K562 (cell line): ENCODE results near the gene BBS1. TPM values are rescaled to one million over a fixed set of nuclear protein-coding genes. Genes with fewer than 3 reads are reported as not detected.

Experiments used
- GTF2E2 ChIP-seq: fragments of 200-800 bp; sonication (Bioruptor generic); IDR thresholded peaks from 2 replicates; pipeline ENCODE4 v1.6.1; 2016; ENCODE audit warnings: missing genetic modification characterization, missing compliant biosample characterization
- GTF2F1 ChIP-seq: IDR thresholded peaks from 2 replicates; pipeline ENCODE4 v1.6.1; 2011; ENCODE audit warnings: low read depth, low read length, improper control_type of control experiment
- NR3C1 ChIP-seq: sonication (generic); formaldehyde crosslinking; IDR thresholded peaks from 2 replicates; pipeline ENCODE4 v1.8.1; 2022; ENCODE audit warnings: missing genetic modification reagents
- PCBP2 ChIP-seq: fragments of 200-400 bp; formaldehyde crosslinking; IDR thresholded peaks from 2 replicates; pipeline ENCODE4 v1.6.1; 2018; ENCODE audit warnings: low read length, low read depth, mild to moderate bottlenecking, moderate library complexity; ENCODE audit not compliant: poor library complexity, severe bottlenecking
- POLR2B ChIP-seq: fragments of 450-650 bp; IDR thresholded peaks from 2 replicates; pipeline ENCODE4 v1.6.1; 2018; ENCODE audit warnings: low read depth; ENCODE audit not compliant: partially characterized antibody
- RHOXF2B ChIP-seq: fragments of 250-450 bp; sonication (Bioruptor Pico); conservative IDR thresholded peaks from 2 replicates; pipeline ENCODE4 v1.5.1; 2021
- SREBF2 ChIP-seq: sonication (generic); formaldehyde crosslinking; IDR thresholded peaks from 2 replicates; pipeline ENCODE4 v1.4.0; 2020; ENCODE audit warnings: mild to moderate bottlenecking, missing genetic modification reagents
- TARDBP ChIP-seq: fragments of 450-650 bp; IDR thresholded peaks from 2 replicates; pipeline ENCODE4 v1.6.1; 2016
- ZNF311 ChIP-seq: fragments of 250-450 bp; sonication (Bioruptor Pico); IDR thresholded peaks from 2 replicates; pipeline ENCODE4 v1.4.0; 2020; ENCODE audit warnings: mild to moderate bottlenecking, moderate library complexity
- polyA plus RNA-seq, 8 experiments: library from polyadenylated mRNA; depleted of rRNA in 4 of 8; stranded (reverse) in 5 of 8; unstranded in 3 of 8; fragments of >200 nt; fragmentation: Nextera tagmentation in 2 of 8; fragmentation: Illumina TruSeq in 1 of 8; extraction: Ambion mirVana in 2 of 8; extraction: Trizol in 1 of 8; gene quantifications; 2 replicates each; pipeline versions ENCODE4 v1.2.1 to v1.2.3, GENCODE V29; 2011 to 2014; ENCODE audit warnings: inconsistent platforms in 1 of 8, missing spikeins in 1 of 8
- total RNA-seq, 7 experiments: library from RNA; depleted of rRNA in 6 of 7; stranded (reverse); fragments of >200 nt in 6 of 7; fragmentation: Illumina TruSeq in 2 of 7; extraction: Trizol in 2 of 7; gene quantifications; 2 replicates each; pipeline versions ENCODE4 v1.2.1 to v1.2.3, GENCODE V29; 2011 to 2021; ENCODE audit warnings: low replicate concordance in 1 of 7
- TF ChIP-seq, protein P1 (sequence below): sonication (generic); formaldehyde crosslinking; IDR thresholded peaks from 2 replicates; pipeline ENCODE4 v1.8.1; 2023; ENCODE audit warnings: mild to moderate bottlenecking, missing genetic modification reagents
- TF ChIP-seq, protein P2 (sequence below): sonication (generic); formaldehyde crosslinking; IDR thresholded peaks from 2 replicates; pipeline ENCODE4 v1.4.0; 2020; ENCODE audit warnings: mild to moderate bottlenecking, missing genetic modification reagents
- TF ChIP-seq, protein P3 (sequence below): fragments of 450-650 bp; IDR thresholded peaks from 2 replicates; pipeline ENCODE4 v1.6.1; 2016; ENCODE audit warnings: mild to moderate bottlenecking, moderate library complexity

BBS1 gene
- total and polyA plus RNA-seq, 9 of the 15 experiments (the other 6 are each of a cell fraction or from before 2014, with no cell fraction given): 9.0 to 19.8 (median 12.1) TPM

DNA sequence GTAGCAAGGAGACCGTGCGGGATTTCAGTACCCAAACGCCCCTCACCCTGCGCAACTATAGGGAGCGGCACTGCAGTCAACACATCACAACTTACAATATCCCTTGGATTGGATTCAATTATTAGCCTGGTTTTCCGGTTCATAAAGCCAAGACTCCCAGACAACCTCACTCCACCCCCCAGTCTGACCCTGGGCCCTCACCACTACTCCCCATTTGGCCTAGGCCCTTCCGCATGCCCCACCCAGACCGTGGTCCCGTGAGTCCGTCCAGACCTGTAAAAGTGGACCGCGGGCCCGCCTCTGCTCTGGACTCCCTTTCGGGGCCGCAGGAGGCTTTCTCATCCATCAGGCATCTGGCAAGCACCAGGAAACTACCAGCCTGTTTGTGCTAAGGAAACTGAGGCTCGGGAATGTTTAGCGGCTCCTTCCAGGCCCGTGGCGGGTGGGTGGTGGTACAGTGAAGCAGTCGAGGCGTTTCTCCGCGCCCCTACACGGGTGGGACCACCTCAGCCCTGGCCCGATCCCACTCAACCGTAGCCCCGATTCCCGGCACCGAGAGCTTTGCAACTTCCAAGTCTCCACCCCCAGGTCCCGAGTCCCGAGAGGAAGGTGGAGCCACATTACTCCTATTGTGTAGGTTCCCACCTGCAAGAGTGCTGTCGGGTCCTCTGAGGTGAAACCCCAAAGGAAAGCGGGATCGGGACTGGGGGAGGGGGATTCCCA lies 30.9 kb upstream of the BBS1 start (continued):
- TF ChIP-seq GTF2E2 (tag): peak; percentile 31
- 0 out of 2 replicates have a peak, but pooled peaks have one; percentile 18 for TF ChIP-seq TARDBP
- TF ChIP-seq, protein P1, sequence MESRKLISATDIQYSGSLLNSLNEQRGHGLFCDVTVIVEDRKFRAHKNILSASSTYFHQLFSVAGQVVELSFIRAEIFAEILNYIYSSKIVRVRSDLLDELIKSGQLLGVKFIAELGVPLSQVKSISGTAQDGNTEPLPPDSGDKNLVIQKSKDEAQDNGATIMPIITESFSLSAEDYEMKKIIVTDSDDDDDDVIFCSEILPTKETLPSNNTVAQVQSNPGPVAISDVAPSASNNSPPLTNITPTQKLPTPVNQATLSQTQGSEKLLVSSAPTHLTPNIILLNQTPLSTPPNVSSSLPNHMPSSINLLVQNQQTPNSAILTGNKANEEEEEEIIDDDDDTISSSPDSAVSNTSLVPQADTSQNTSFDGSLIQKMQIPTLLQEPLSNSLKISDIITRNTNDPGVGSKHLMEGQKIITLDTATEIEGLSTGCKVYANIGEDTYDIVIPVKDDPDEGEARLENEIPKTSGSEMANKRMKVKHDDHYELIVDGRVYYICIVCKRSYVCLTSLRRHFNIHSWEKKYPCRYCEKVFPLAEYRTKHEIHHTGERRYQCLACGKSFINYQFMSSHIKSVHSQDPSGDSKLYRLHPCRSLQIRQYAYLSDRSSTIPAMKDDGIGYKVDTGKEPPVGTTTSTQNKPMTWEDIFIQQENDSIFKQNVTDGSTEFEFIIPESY (CRISPR knock-in tag): 0 out of 2 replicates have a peak, but pooled peaks have one; percentile 19
- TF ChIP-seq, protein P2, sequence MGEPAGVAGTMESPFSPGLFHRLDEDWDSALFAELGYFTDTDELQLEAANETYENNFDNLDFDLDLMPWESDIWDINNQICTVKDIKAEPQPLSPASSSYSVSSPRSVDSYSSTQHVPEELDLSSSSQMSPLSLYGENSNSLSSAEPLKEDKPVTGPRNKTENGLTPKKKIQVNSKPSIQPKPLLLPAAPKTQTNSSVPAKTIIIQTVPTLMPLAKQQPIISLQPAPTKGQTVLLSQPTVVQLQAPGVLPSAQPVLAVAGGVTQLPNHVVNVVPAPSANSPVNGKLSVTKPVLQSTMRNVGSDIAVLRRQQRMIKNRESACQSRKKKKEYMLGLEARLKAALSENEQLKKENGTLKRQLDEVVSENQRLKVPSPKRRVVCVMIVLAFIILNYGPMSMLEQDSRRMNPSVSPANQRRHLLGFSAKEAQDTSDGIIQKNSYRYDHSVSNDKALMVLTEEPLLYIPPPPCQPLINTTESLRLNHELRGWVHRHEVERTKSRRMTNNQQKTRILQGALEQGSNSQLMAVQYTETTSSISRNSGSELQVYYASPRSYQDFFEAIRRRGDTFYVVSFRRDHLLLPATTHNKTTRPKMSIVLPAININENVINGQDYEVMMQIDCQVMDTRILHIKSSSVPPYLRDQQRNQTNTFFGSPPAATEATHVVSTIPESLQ (CRISPR knock-in tag): peak; percentile 74; the same call in 1 of the 2 replicates
- TF ChIP-seq, protein P3, sequence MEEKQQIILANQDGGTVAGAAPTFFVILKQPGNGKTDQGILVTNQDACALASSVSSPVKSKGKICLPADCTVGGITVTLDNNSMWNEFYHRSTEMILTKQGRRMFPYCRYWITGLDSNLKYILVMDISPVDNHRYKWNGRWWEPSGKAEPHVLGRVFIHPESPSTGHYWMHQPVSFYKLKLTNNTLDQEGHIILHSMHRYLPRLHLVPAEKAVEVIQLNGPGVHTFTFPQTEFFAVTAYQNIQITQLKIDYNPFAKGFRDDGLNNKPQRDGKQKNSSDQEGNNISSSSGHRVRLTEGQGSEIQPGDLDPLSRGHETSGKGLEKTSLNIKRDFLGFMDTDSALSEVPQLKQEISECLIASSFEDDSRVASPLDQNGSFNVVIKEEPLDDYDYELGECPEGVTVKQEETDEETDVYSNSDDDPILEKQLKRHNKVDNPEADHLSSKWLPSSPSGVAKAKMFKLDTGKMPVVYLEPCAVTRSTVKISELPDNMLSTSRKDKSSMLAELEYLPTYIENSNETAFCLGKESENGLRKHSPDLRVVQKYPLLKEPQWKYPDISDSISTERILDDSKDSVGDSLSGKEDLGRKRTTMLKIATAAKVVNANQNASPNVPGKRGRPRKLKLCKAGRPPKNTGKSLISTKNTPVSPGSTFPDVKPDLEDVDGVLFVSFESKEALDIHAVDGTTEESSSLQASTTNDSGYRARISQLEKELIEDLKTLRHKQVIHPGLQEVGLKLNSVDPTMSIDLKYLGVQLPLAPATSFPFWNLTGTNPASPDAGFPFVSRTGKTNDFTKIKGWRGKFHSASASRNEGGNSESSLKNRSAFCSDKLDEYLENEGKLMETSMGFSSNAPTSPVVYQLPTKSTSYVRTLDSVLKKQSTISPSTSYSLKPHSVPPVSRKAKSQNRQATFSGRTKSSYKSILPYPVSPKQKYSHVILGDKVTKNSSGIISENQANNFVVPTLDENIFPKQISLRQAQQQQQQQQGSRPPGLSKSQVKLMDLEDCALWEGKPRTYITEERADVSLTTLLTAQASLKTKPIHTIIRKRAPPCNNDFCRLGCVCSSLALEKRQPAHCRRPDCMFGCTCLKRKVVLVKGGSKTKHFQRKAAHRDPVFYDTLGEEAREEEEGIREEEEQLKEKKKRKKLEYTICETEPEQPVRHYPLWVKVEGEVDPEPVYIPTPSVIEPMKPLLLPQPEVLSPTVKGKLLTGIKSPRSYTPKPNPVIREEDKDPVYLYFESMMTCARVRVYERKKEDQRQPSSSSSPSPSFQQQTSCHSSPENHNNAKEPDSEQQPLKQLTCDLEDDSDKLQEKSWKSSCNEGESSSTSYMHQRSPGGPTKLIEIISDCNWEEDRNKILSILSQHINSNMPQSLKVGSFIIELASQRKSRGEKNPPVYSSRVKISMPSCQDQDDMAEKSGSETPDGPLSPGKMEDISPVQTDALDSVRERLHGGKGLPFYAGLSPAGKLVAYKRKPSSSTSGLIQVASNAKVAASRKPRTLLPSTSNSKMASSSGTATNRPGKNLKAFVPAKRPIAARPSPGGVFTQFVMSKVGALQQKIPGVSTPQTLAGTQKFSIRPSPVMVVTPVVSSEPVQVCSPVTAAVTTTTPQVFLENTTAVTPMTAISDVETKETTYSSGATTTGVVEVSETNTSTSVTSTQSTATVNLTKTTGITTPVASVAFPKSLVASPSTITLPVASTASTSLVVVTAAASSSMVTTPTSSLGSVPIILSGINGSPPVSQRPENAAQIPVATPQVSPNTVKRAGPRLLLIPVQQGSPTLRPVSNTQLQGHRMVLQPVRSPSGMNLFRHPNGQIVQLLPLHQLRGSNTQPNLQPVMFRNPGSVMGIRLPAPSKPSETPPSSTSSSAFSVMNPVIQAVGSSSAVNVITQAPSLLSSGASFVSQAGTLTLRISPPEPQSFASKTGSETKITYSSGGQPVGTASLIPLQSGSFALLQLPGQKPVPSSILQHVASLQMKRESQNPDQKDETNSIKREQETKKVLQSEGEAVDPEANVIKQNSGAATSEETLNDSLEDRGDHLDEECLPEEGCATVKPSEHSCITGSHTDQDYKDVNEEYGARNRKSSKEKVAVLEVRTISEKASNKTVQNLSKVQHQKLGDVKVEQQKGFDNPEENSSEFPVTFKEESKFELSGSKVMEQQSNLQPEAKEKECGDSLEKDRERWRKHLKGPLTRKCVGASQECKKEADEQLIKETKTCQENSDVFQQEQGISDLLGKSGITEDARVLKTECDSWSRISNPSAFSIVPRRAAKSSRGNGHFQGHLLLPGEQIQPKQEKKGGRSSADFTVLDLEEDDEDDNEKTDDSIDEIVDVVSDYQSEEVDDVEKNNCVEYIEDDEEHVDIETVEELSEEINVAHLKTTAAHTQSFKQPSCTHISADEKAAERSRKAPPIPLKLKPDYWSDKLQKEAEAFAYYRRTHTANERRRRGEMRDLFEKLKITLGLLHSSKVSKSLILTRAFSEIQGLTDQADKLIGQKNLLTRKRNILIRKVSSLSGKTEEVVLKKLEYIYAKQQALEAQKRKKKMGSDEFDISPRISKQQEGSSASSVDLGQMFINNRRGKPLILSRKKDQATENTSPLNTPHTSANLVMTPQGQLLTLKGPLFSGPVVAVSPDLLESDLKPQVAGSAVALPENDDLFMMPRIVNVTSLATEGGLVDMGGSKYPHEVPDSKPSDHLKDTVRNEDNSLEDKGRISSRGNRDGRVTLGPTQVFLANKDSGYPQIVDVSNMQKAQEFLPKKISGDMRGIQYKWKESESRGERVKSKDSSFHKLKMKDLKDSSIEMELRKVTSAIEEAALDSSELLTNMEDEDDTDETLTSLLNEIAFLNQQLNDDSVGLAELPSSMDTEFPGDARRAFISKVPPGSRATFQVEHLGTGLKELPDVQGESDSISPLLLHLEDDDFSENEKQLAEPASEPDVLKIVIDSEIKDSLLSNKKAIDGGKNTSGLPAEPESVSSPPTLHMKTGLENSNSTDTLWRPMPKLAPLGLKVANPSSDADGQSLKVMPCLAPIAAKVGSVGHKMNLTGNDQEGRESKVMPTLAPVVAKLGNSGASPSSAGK: no peak
- TF ChIP-seq GTF2F1: no peak
- TF ChIP-seq PCBP2: no peak
- no peak for TF ChIP-seq ZNF311 (CRISPR knock-in tag)
- TF ChIP-seq RHOXF2B (CRISPR knock-in tag): 0 out of 2 replicates have a peak, but pooled peaks have one; percentile 14
- TF ChIP-seq SREBF2: no peak
- TF ChIP-seq NR3C1 (CRISPR knock-in tag): peak; percentile 62; the same call in 1 of the 2 replicates
- TF ChIP-seq POLR2B: no peak
